Measurements from ENCODE around the gene ZNF580.

DNA sequence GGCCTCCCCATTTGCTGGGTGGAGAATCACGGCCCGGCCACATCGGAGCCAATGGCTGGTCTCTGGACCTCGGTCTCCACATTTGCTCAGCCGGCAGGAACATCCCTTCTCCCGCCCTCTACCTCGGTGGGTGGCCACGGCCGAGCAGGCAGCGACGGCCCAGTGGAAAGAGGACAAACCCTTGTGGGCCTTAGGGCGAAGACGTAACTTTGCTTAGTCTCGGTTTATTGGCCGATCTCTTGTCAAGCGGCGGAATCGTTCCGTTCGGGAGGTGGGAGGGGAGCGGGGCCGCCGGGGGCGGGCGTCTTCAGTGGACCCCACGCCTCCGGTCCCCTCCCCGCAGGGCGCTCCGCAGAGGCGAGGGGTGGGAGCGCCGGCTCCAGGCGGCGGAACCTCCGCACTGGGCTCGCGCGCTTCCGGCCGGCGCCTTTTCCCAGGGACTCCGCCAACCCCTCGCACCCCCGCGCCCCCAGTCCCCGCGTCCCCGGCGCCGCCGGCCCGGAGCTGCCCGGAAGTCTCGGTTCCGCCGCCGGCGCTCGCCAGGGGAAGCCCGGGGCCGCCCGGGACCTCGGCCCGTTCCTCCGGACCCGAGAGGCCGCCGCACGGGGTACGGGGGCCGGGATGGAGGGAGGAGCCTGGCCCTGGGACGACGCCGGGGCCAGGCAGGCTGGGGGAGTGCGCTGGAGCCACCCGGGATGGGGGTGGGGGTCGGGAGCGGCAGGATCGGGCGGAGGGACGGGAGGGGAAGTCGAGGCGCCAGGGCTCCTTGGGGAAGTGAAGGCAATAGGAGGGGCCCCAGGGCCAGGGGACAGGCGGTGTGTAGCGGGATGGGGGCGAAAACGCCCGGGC is at the start of gene ZNF580:
- TF ChIP-seq CCAR2 (IDR thresholded peaks at IDR 0.05; ENCODE audit: low read depth, low read length) (no peak), ZNF830 (CRISPR knock-in tag; IDR thresholded peaks at IDR 0.05) (no peak), JUN (IDR thresholded peaks at IDR 0.05; ENCODE audit: borderline replicate concordance, low read depth, low read length) (no peak), JUN (CRISPR knock-in tag; IDR thresholded peaks at IDR 0.05; ENCODE audit: borderline replicate concordance) (no peak), TARDBP (IDR thresholded peaks at IDR 0.05) (no peak), CTCF (IDR thresholded peaks at IDR 0.05 in 2 of 3, conservative IDR thresholded peaks at IDR 0.05 in 1 of 3; ENCODE audit: insufficient read depth in 2 of 3, low read depth in 1 of 3, low read length in 3 of 3) (no peak), ELF4 (CRISPR knock-in tag; IDR thresholded peaks at IDR 0.05) (no peak), SMAD2 (IDR thresholded peaks at IDR 0.05; ENCODE audit: low read depth, low read length) (no peak)
